SK-N-SH (cell line): ENCODE data around the gene CACNG7. TPM values are rescaled to one million over a fixed set of nuclear protein-coding genes. Genes with fewer than 3 reads are reported as not detected.

ENCODE experiments used
- CTCF ChIA-PET: fragments of 300-600, 350-600 bp; formaldehyde crosslinking; extraction: SDS; loops from one replicate; lab custom pipeline; 2021; lab: Yijun Ruan, JAX
- POLR2A ChIA-PET: fragments of 350-600 bp; sonication (Branson Sonifier 250); formaldehyde crosslinking; extraction: SDS; loops from one replicate; lab custom pipeline; 2020; ENCODE audit warnings: antibody characterized with exemption, inconsistent platforms; lab: Yijun Ruan, JAX
- DNase-seq: peaks from one replicate; pipeline ENCODE4 v3.0.0; 2012
- H2AFZ ChIP-seq: fragments of 200-600 bp; sonication (generic); 2 replicates; pipeline ENCODE4 v1.8.1; 2016; ENCODE audit warnings: antibody characterized with exemption, mild to moderate bottlenecking, low read depth
- H3F3A ChIP-seq: fragments of 200-600 bp; sonication (generic); replicated peaks from 2 replicates; pipeline ENCODE3; 2016; ENCODE audit warnings: antibody characterized with exemption, mild to moderate bottlenecking; ENCODE audit not compliant: insufficient read depth
- H3K27ac ChIP-seq, 2 experiments: fragments of 200-500 bp in 1 of 2; fragments of 200-600 bp in 1 of 2; sonication (Bioruptor generic) in 1 of 2; sonication (generic), shearing (Covaris generic) in 1 of 2; 2 replicates each; pipeline versions ENCODE4 v1.5.1 to v1.6.1; 2014 to 2016; ENCODE audit warnings: low read depth in 2 of 2, inconsistent platforms in 1 of 2, low read length in 1 of 2, mild to moderate bottlenecking in 1 of 2, mixed read lengths in 1 of 2
- H3K27me3 ChIP-seq: fragments of 200-600 bp; sonication (generic), shearing (Covaris generic); 2 replicates; pipeline ENCODE4 v1.6.1; 2016; ENCODE audit warnings: mixed run types; ENCODE audit not compliant: insufficient read depth
- H3K36me3 ChIP-seq, 2 experiments: fragments of 200-500 bp in 1 of 2; fragments of 200-600 bp in 1 of 2; sonication (Bioruptor generic) in 1 of 2; sonication (generic) in 1 of 2; replicated peaks in 1 of 2; 2 replicates each; pipeline versions ENCODE3 to v1.5.1; 2014 to 2016; ENCODE audit warnings: low read length in 1 of 2, mild to moderate bottlenecking in 1 of 2; ENCODE audit not compliant: insufficient read depth in 2 of 2, control insufficient read depth in 1 of 2
- H3K4me1 ChIP-seq, 2 experiments: fragments of 200-500 bp in 1 of 2; fragments of 200-600 bp in 1 of 2; sonication (Bioruptor generic) in 1 of 2; sonication (generic), shearing (Covaris generic) in 1 of 2; 2 replicates each; pipeline versions ENCODE4 v1.5.1 to v1.6.1; 2014 to 2016; ENCODE audit warnings: low read depth in 1 of 2, low read length in 1 of 2, mixed run types in 1 of 2; ENCODE audit not compliant: insufficient read depth in 2 of 2, control insufficient read depth in 1 of 2
- H3K4me2 ChIP-seq: fragments of 200-600 bp; sonication (generic), shearing (Covaris generic); 2 replicates; pipeline ENCODE4 v1.6.1; 2017; ENCODE audit warnings: mixed run types
- H3K4me3 ChIP-seq, 2 experiments: fragments of 200-500 bp in 1 of 2; fragments of 200-600 bp in 1 of 2; sonication (Bioruptor generic) in 1 of 2; sonication (generic), shearing (Covaris generic) in 1 of 2; 2 replicates each; pipeline versions ENCODE4 v1.5.1 to v1.8.1; 2014 to 2016; ENCODE audit warnings: low read depth in 2 of 2, inconsistent platforms in 1 of 2, low read length in 1 of 2, mild to moderate bottlenecking in 1 of 2, mixed read lengths in 1 of 2, moderate library complexity in 1 of 2
- H3K79me2 ChIP-seq: fragments of 200-600 bp; sonication (generic); 2 replicates; pipeline ENCODE4 v1.8.1; 2017; ENCODE audit warnings: mild to moderate bottlenecking; ENCODE audit not compliant: insufficient read depth
- H3K9ac ChIP-seq: fragments of 200-600 bp; sonication (generic); 2 replicates; pipeline ENCODE4 v1.6.1; 2017; ENCODE audit warnings: mixed run types
- H3K9me2 ChIP-seq: fragments of 200-600 bp; sonication (generic); 2 replicates; pipeline ENCODE4 v1.6.1; 2017; ENCODE audit warnings: mixed run types
- H3K9me3 ChIP-seq: fragments of 200-600 bp; sonication (generic); 2 replicates; pipeline ENCODE4 v1.6.1; 2017; ENCODE audit warnings: mixed run types, mild to moderate bottlenecking, moderate library complexity
- H4K20me1 ChIP-seq: fragments of 200-600 bp; sonication (generic); 2 replicates; pipeline ENCODE4 v1.6.1; 2017; ENCODE audit warnings: mild to moderate bottlenecking, mixed run types; ENCODE audit not compliant: insufficient read depth
- CHD2 ChIP-seq: fragments of 150-350 bp; IDR thresholded peaks from 2 replicates; pipeline ENCODE4 v1.6.1; 2018; ENCODE audit warnings: low read length; ENCODE audit not compliant: partially characterized antibody
- ELF1 ChIP-seq: IDR thresholded peaks from 2 replicates; pipeline ENCODE4 v1.4.0; 2012
- EP300 ChIP-seq, 2 experiments: IDR thresholded peaks; 2 replicates each; pipeline versions ENCODE4 v1.4.0 to v1.6.1; 2012; ENCODE audit warnings: borderline replicate concordance in 1 of 2, low read depth in 1 of 2, low read length in 1 of 2
- FOSL2 ChIP-seq: IDR thresholded peaks from 2 replicates; pipeline ENCODE4 v1.4.0; 2012; ENCODE audit warnings: low read depth, mild to moderate bottlenecking, moderate library complexity, borderline replicate concordance
- FOXJ3 ChIP-seq: sonication (generic); formaldehyde crosslinking; IDR thresholded peaks from 2 replicates; pipeline ENCODE4 v1.5.1; 2020; ENCODE audit warnings: mild to moderate bottlenecking, missing genetic modification reagents
- NFIC ChIP-seq: IDR thresholded peaks from 2 replicates; pipeline ENCODE4 v1.4.0; 2012; ENCODE audit warnings: borderline replicate concordance
- NRF1 ChIP-seq: IDR thresholded peaks from 2 replicates; pipeline ENCODE4 v1.6.1; 2012; ENCODE audit warnings: low read depth, mild to moderate bottlenecking, low read length
- POLR2AphosphoS5 ChIP-seq: IDR thresholded peaks from 2 replicates; pipeline ENCODE4 v1.6.1; 2012; ENCODE audit warnings: low read depth, low read length
- RCOR1 ChIP-seq: fragments of 150-350 bp; IDR thresholded peaks from 2 replicates; pipeline ENCODE4 v1.6.1; 2017; ENCODE audit warnings: antibody characterized with exemption, low read length
- RXRA ChIP-seq: IDR thresholded peaks from 2 replicates; pipeline ENCODE4 v1.4.0; 2012; ENCODE audit warnings: low read depth, mild to moderate bottlenecking, borderline replicate concordance
- SIN3A ChIP-seq: IDR thresholded peaks from 2 replicates; pipeline ENCODE4 v1.6.1; 2012; ENCODE audit warnings: low read depth, mild to moderate bottlenecking, low read length, moderate library complexity, borderline replicate concordance
- SMC3 ChIP-seq: IDR thresholded peaks from 2 replicates; pipeline ENCODE4 v1.6.1; 2012; ENCODE audit warnings: low read depth, low read length, improper control_type of control experiment
- TEAD4 ChIP-seq: IDR thresholded peaks from 2 replicates; pipeline ENCODE4 v1.4.0; 2012; ENCODE audit warnings: mild to moderate bottlenecking, borderline replicate concordance; ENCODE audit not compliant: insufficient read depth
- WGBS: methylation state at CpG from one replicate; pipeline ENCODE4 v1.1.6; 2017; ENCODE audit warnings: low lambda C conversion rate; 5-methylcytosine and 5-hydroxymethylcytosine counted together
- polyA plus RNA-seq, 3 experiments: library from polyadenylated mRNA; depleted of rRNA; stranded (reverse); fragments of >200 nt; gene quantifications; 2 replicates each; pipeline ENCODE4 v1.2.3, GENCODE V29; 2012
- TF ChIP-seq, protein P1 (sequence below): fragments of 150-350 bp; IDR thresholded peaks from 2 replicates; pipeline ENCODE4 v1.6.1; 2017; ENCODE audit warnings: antibody characterized with exemption, low read length, low read depth, borderline replicate concordance
- TF ChIP-seq, protein P2 (sequence below): fragments of 150-350 bp; IDR thresholded peaks from 2 replicates; pipeline ENCODE4 v1.6.1; 2016; ENCODE audit warnings: mild to moderate bottlenecking, low read depth, low read length
- TF ChIP-seq, protein P3 (sequence below): IDR thresholded peaks from 2 replicates; pipeline ENCODE4 v1.4.0; 2012; ENCODE audit warnings: low read depth, borderline replicate concordance
- TF ChIP-seq, protein P4 (sequence below): IDR thresholded peaks from 2 replicates; pipeline ENCODE4; 2012
- TF ChIP-seq, protein P5 (sequence below): IDR thresholded peaks from 2 replicates; pipeline ENCODE4 v1.6.1; 2012; ENCODE audit warnings: mild to moderate bottlenecking, low read depth, low read length, moderate library complexity

CACNG7 gene
- polyA plus RNA-seq, 1 of the 3 experiments (the other 2 are of a cell fraction), result 25.7 TPM

DNA sequence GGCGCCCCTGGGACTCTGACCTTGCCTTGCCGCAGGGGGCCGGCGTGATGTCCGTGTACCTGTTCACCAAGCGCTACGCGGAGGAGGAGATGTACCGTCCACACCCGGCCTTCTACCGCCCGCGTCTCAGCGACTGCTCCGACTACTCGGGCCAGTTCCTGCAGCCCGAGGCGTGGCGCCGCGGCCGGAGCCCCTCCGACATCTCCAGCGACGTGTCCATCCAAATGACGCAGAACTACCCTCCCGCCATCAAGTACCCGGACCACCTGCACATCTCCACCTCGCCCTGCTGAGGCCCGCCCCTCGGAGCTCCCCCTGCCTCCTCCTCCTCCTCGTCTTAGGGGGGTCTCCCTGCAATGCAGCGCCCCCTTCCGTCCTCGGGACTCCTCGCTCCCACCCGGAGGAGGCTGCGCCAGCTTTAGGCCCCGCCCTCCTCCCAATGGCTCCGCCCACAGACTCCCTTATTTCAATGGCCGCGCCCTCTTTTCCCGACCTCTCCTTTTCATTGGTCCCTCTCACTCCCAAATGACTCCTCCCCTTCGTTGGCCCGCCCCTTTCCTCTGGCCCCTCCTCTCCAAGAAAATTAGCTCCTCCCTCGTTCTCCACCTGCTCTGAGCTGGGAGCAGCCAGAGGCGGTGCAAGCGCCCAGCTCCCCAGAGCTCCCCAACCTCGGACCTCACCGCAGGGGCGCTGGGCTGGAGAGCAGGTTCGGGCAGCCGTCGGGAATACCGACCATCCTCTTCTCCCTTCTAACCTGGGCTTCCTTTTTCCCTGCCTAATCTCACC is 33.1 kb downstream of the CACNG7 start:
- Histone ChIP-seq H3F3A (peaks cover 13% of the 10 kb centered on the region), H3K79me2 (no peaks in the 10 kb centered on the region), H2AFZ (no peak overlapping the region), H3K4me1 (no peaks in the 10 kb centered on the region; a peak in 2 of 4 replicates), H3K27ac (no peak overlapping the region), H3K4me2 (no peak overlapping the region), H3K27me3 (no peaks in the 10 kb centered on the region), H3K4me3 (no peak overlapping the region), H3K9me3 (no peaks in the 10 kb centered on the region), H3K9ac (no peak overlapping the region), H3K9me2 (no peaks in the 10 kb centered on the region), H4K20me1 (no peaks in the 10 kb centered on the region), H3K36me3 (no peaks in the 10 kb centered on the region)
- ChIA-PET POLR2A (no interaction called here), CTCF (interaction anchor here (2.7 kb wide), 1 partner anchor 30 kb away, joined by 9 read pairs; no protein-coding TSS in a partner anchor)
- 85% methylated on average over 55 of the region's 55 CpGs for WGBS
- TF ChIP-seq SIN3A (no peak), TEAD4 (no peak), NFIC (no peak), SMC3 (no peak), RCOR1 (no peak), FOXJ3 (CRISPR knock-in tag) (no peak), FOSL2 (no peak), NRF1 (no peak), POLR2AphosphoS5 (no peak), EP300 (IDR thresholded peaks at IDR 0.05; ENCODE audit: borderline replicate concordance in 1 of 2, low read depth in 1 of 2, low read length in 1 of 2) (no peak), RXRA (no peak), CHD2 (no peak), ELF1 (no peak)
- TF ChIP-seq, protein P1, sequence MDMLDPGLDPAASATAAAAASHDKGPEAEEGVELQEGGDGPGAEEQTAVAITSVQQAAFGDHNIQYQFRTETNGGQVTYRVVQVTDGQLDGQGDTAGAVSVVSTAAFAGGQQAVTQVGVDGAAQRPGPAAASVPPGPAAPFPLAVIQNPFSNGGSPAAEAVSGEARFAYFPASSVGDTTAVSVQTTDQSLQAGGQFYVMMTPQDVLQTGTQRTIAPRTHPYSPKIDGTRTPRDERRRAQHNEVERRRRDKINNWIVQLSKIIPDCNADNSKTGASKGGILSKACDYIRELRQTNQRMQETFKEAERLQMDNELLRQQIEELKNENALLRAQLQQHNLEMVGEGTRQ, result no peak
- TF ChIP-seq, protein P2, sequence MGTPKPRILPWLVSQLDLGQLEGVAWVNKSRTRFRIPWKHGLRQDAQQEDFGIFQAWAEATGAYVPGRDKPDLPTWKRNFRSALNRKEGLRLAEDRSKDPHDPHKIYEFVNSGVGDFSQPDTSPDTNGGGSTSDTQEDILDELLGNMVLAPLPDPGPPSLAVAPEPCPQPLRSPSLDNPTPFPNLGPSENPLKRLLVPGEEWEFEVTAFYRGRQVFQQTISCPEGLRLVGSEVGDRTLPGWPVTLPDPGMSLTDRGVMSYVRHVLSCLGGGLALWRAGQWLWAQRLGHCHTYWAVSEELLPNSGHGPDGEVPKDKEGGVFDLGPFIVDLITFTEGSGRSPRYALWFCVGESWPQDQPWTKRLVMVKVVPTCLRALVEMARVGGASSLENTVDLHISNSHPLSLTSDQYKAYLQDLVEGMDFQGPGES, result no peak
- TF ChIP-seq, protein P3, sequence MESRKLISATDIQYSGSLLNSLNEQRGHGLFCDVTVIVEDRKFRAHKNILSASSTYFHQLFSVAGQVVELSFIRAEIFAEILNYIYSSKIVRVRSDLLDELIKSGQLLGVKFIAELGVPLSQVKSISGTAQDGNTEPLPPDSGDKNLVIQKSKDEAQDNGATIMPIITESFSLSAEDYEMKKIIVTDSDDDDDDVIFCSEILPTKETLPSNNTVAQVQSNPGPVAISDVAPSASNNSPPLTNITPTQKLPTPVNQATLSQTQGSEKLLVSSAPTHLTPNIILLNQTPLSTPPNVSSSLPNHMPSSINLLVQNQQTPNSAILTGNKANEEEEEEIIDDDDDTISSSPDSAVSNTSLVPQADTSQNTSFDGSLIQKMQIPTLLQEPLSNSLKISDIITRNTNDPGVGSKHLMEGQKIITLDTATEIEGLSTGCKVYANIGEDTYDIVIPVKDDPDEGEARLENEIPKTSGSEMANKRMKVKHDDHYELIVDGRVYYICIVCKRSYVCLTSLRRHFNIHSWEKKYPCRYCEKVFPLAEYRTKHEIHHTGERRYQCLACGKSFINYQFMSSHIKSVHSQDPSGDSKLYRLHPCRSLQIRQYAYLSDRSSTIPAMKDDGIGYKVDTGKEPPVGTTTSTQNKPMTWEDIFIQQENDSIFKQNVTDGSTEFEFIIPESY, result no peak
- TF ChIP-seq, protein P4, sequence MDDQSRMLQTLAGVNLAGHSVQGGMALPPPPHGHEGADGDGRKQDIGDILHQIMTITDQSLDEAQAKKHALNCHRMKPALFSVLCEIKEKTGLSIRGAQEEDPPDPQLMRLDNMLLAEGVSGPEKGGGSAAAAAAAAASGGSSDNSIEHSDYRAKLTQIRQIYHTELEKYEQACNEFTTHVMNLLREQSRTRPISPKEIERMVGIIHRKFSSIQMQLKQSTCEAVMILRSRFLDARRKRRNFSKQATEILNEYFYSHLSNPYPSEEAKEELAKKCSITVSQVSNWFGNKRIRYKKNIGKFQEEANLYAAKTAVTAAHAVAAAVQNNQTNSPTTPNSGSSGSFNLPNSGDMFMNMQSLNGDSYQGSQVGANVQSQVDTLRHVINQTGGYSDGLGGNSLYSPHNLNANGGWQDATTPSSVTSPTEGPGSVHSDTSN, result no peak
- TF ChIP-seq, protein P5, sequence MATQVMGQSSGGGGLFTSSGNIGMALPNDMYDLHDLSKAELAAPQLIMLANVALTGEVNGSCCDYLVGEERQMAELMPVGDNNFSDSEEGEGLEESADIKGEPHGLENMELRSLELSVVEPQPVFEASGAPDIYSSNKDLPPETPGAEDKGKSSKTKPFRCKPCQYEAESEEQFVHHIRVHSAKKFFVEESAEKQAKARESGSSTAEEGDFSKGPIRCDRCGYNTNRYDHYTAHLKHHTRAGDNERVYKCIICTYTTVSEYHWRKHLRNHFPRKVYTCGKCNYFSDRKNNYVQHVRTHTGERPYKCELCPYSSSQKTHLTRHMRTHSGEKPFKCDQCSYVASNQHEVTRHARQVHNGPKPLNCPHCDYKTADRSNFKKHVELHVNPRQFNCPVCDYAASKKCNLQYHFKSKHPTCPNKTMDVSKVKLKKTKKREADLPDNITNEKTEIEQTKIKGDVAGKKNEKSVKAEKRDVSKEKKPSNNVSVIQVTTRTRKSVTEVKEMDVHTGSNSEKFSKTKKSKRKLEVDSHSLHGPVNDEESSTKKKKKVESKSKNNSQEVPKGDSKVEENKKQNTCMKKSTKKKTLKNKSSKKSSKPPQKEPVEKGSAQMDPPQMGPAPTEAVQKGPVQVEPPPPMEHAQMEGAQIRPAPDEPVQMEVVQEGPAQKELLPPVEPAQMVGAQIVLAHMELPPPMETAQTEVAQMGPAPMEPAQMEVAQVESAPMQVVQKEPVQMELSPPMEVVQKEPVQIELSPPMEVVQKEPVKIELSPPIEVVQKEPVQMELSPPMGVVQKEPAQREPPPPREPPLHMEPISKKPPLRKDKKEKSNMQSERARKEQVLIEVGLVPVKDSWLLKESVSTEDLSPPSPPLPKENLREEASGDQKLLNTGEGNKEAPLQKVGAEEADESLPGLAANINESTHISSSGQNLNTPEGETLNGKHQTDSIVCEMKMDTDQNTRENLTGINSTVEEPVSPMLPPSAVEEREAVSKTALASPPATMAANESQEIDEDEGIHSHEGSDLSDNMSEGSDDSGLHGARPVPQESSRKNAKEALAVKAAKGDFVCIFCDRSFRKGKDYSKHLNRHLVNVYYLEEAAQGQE, result no peak
- peak; percentile 78 for DNase-seq
